Body of pancreas (tissue), 4 donors: ENCODE measurements around the gene GYG2. TPM values are rescaled to one million over a fixed set of nuclear protein-coding genes. Genes with fewer than 3 reads are reported as not detected.

Source experiments
- ATAC-seq: fragments of 150-250 bp; one replicate; pipeline ENCODE4 v1.9.1; 2016
- DNase-seq, 4 donors: peaks; one replicate each; pipeline ENCODE4 v3.0.0-alpha.2; 2019
- H3K27ac ChIP-seq, 4 donors: fragments of 200-600 bp; sonication (generic); 1 replicate in 3 of 4; 2 replicates in 1 of 4; pipeline versions ENCODE4 v1.5.1 to v1.6.1; 2016 to 2019; ENCODE audit warnings: mild to moderate bottlenecking in 1 of 4, mixed read lengths in 1 of 4, moderate library complexity in 1 of 4
- H3K27me3 ChIP-seq, 2 donors: fragments of 200-600 bp; sonication (generic); one replicate each; pipeline ENCODE4 v1.6.0; 2016; ENCODE audit warnings: mild to moderate bottlenecking in 1 of 2
- H3K36me3 ChIP-seq, 2 donors: fragments of 200-600 bp; sonication (generic); replicated peaks in 1 of 2; 2 replicates each; pipeline ENCODE4 v1.5.1; 2016; ENCODE audit warnings: low read depth in 2 of 2; ENCODE audit not compliant: insufficient read depth in 1 of 2
- H3K4me1 ChIP-seq: fragments of 200-600 bp; sonication (generic); one replicate; pipeline ENCODE4 v1.6.0; 2016
- H3K4me3 ChIP-seq, 2 donors: fragments of 200-600 bp; sonication (generic); 1 replicate in 1 of 2; 2 replicates in 1 of 2; pipeline ENCODE4 v1.5.1; 2016 to 2019
- H3K9me3 ChIP-seq, 3 donors: fragments of 200-600 bp; sonication (generic); 1 replicate in 2 of 3; 2 replicates in 1 of 3; pipeline ENCODE4 v1.5.1; 2016
- CTCF ChIP-seq, 7 experiments: fragments of 450-650 bp in 4 of 7; fragments of 200-600 bp in 3 of 7; sonication (generic) in 3 of 7; IDR thresholded peaks; one replicate each; pipeline ENCODE4 v1.5.1; 2016 to 2019; ENCODE audit warnings: antibody characterized with exemption in 7 of 7
- POLR2A ChIP-seq, 3 donors: fragments of 450-650 bp; IDR thresholded peaks; one replicate each; pipeline ENCODE4 v1.6.1; 2016; ENCODE audit warnings: antibody characterized with exemption in 3 of 3, mild to moderate bottlenecking in 2 of 3
- WGBS, 2 donors: methylation state at CpG; one replicate each; pipeline ENCODE4 v1.1.5; 2017; 5-methylcytosine and 5-hydroxymethylcytosine counted together
- intact Hi-C: fragments of 100-400 bp; cut with DNase I; formaldehyde crosslinking; loops from one replicate; pipeline ENCODE4 v1.15.1; 2023
- total RNA-seq, 2 donors: library from RNA; depleted of rRNA; stranded (reverse); fragments of >200 nt; gene quantifications; one replicate each; pipeline ENCODE4 v1.1.0, GENCODE V29; 2016

The GYG2 gene
- total RNA-seq, 2 donors from 2014 or later = 6.0 to 21.4 TPM

GRCh38 chrX:2863646-2864045 lies 34.9 kb downstream of the GYG2 start:
- 82 to 85% methylated on average over 3 to 6 of the region's 6 CpGs for WGBS, 2 donors
- Histone ChIP-seq H3K9me3 (no peaks in the 10 kb centered on the region), H3K4me3 (no peak overlapping the region), H3K4me1 (no peaks in the 10 kb centered on the region), H3K36me3 (no peaks in the 10 kb centered on the region), H3K27ac (no peak overlapping the region), H3K27me3 (no peaks in the 10 kb centered on the region)
- DNase-seq = no peak
- no peak for TF ChIP-seq POLR2A (IDR thresholded peaks at IDR 0.05)
- TF ChIP-seq CTCF (IDR thresholded peaks at IDR 0.05) = no peak
- intact Hi-C loops = no loop called here
- no peak for ATAC-seq

GRCh38 chrX:2867206-2867605 lies 38.5 kb downstream of the GYG2 start:
- Histone ChIP-seq H3K4me3 (no peak overlapping the region), H3K9me3 (no peaks in the 10 kb centered on the region), H3K4me1 (no peaks in the 10 kb centered on the region), H3K27me3 (no peaks in the 10 kb centered on the region), H3K36me3 (no peaks in the 10 kb centered on the region), H3K27ac (no peak overlapping the region)
- intact Hi-C loops = no loop called here
- WGBS, 2 donors = 87 to 89% methylated on average over 7 of the region's 7 CpGs
- ATAC-seq (no peak), DNase-seq (no peak)
- TF ChIP-seq CTCF (IDR thresholded peaks at IDR 0.05) = no peak
- no peak for TF ChIP-seq POLR2A (IDR thresholded peaks at IDR 0.05)

- DNase-seq (no peak), ATAC-seq (no peak)
- Histone ChIP-seq H3K9me3 (no peaks in the 10 kb centered on the region), H3K27ac (no peak overlapping the region), H3K4me3 (no peak overlapping the region), H3K36me3 (no peaks in the 10 kb centered on the region), H3K27me3 (no peaks in the 10 kb centered on the region), H3K4me1 (no peaks in the 10 kb centered on the region)
- intact Hi-C loops = loop anchor here (10.0 kb wide), 1 partner anchor 164 kb away; no protein-coding TSS in a partner anchor
- TF ChIP-seq CTCF (IDR thresholded peaks at IDR 0.05) (no peak), POLR2A (IDR thresholded peaks at IDR 0.05) (no peak)
Measured at GRCh38 chrX:2870650-2871049, 41.9 kb downstream of the GYG2 start.

- H3K4me3 ChIP-seq = no peak overlapping the region
- intact Hi-C loops = loop anchor here (10.0 kb wide), 1 partner anchor 163 kb away; no protein-coding TSS in a partner anchor
- H3K27me3 ChIP-seq = no peaks in the 10 kb centered on the region
- no peaks in the 10 kb centered on the region for H3K4me1 ChIP-seq
- H3K27ac ChIP-seq = no peak overlapping the region
- no peaks in the 10 kb centered on the region for H3K36me3 ChIP-seq
- WGBS, 2 donors = 71 to 79% methylated on average over 2 of the region's 2 CpGs
- no peak for DNase-seq
- H3K9me3 ChIP-seq = no peaks in the 10 kb centered on the region
- TF ChIP-seq CTCF (IDR thresholded peaks at IDR 0.05) (no peak), POLR2A (IDR thresholded peaks at IDR 0.05) (no peak)
- ATAC-seq = no peak
Measured at GRCh38 chrX:2871831-2872230, 43.1 kb downstream of the GYG2 start.

- ATAC-seq (no peak), DNase-seq (no peak)
- H3K9me3 ChIP-seq = no peaks in the 10 kb centered on the region
- intact Hi-C loops = loop anchor here (10.0 kb wide), 1 partner anchor 162 kb away; no protein-coding TSS in a partner anchor
- no peaks in the 10 kb centered on the region for H3K4me1 ChIP-seq
- no peak overlapping the region for H3K27ac ChIP-seq
- no peaks in the 10 kb centered on the region for H3K27me3 ChIP-seq
- WGBS, 2 donors = 92 to 97% methylated on average over 7 of the region's 7 CpGs
- H3K4me3 ChIP-seq = no peak overlapping the region
- TF ChIP-seq POLR2A (IDR thresholded peaks at IDR 0.05) = no peak
- TF ChIP-seq CTCF (IDR thresholded peaks at IDR 0.05) = no peak
- no peaks in the 10 kb centered on the region for H3K36me3 ChIP-seq
Measured at GRCh38 chrX:2872671-2873277, 44.0 kb downstream of the GYG2 start.
